ENCODE results near the gene MRPL11. TPM values are rescaled to one million over a fixed set of nuclear protein-coding genes. Genes with fewer than 3 reads are reported as not detected.
A peak's percentile ranks its signal among the peaks of the same experiment; 100 is the strongest.

Gene MRPL11
- total and polyA plus RNA-seq, 2 of the 13 experiments (the other 11 are each of a cell fraction or from before 2014, with no cell fraction given), result 72.9 to 176 TPM

- TF ChIP-seq DZIP1 (CRISPR knock-in tag; IDR thresholded peaks at IDR 0.05) (peak; percentile 88; the same call in 1 of the 2 replicates), ZSCAN20 (CRISPR knock-in tag; IDR thresholded peaks at IDR 0.05; ENCODE audit: borderline replicate concordance) (no peak), PLRG1 (conservative IDR thresholded peaks at IDR 0.05) (no peak), NPAS2 (CRISPR knock-in tag; IDR thresholded peaks at IDR 0.05; ENCODE audit: borderline replicate concordance) (no peak), EED (CRISPR knock-in tag; IDR thresholded peaks at IDR 0.05) (no peak; the same call in 1 of the 2 replicates), ETV6 (CRISPR knock-in tag; conservative IDR thresholded peaks at IDR 0.05) (no peak), FOXM1 (CRISPR knock-in tag; IDR thresholded peaks at IDR 0.05) (no peak), ZFAT (CRISPR knock-in tag; conservative IDR thresholded peaks at IDR 0.05) (no peak; the same call in 1 of the 2 replicates), FOXO4 (CRISPR knock-in tag; conservative IDR thresholded peaks at IDR 0.05) (no peak), ZNF780A (CRISPR knock-in tag; IDR thresholded peaks at IDR 0.05) (no peak), FUBP1 (CRISPR knock-in tag; IDR thresholded peaks at IDR 0.05; ENCODE audit: borderline replicate concordance) (no peak), ZBTB7A (CRISPR knock-in tag; IDR thresholded peaks at IDR 0.05) (no peak), NR2F1 (CRISPR knock-in tag; IDR thresholded peaks at IDR 0.05) (no peak; a peak in 1 of 4 replicates), ATF4 (CRISPR knock-in tag; IDR thresholded peaks at IDR 0.05) (0 out of 4 replicates have a peak, but pooled peaks of 1 of the 2 experiments have one; percentile 52), SMARCE1 (IDR thresholded peaks at IDR 0.05; ENCODE audit: borderline replicate concordance) (no peak), ZNF850 (CRISPR knock-in tag; conservative IDR thresholded peaks at IDR 0.05) (no peak), YEATS2 (CRISPR knock-in tag; IDR thresholded peaks at IDR 0.05; ENCODE audit: borderline replicate concordance) (peak; percentile 93), TSC22D2 (CRISPR knock-in tag; IDR thresholded peaks at IDR 0.05; ENCODE audit: borderline replicate concordance) (no peak; the same call in 1 of the 2 replicates), ZNF562 (CRISPR knock-in tag; IDR thresholded peaks at IDR 0.05; ENCODE audit: borderline replicate concordance) (no peak), ARNT (IDR thresholded peaks at IDR 0.05) (no peak), ZNF451 (CRISPR knock-in tag; IDR thresholded peaks at IDR 0.05) (no peak), DNMT3B (CRISPR knock-in tag; conservative IDR thresholded peaks at IDR 0.05) (0 out of 2 replicates have a peak, but pooled peaks have one; percentile 32), MXD4 (CRISPR knock-in tag; IDR thresholded peaks at IDR 0.05) (peak; percentile 92)
These were observed 41.7 kb upstream of the MRPL11 start, which contains the start of gene DPP3 (continued) for GRCh38 chr11:66480117-66480938.

All from HepG2 (cell line).